GM12801 (cell line): ENCODE results near the gene C1orf115.

Experiments used
- CTCF ChIP-seq: IDR thresholded peaks from one replicate; pipeline ENCODE4 v1.5.1; 2011; ENCODE audit warnings: control low read depth; ENCODE audit not compliant: insufficient read length; ENCODE audit errors: extremely low read depth

Gene C1orf115

GRCh38 chr1:220670365-220670764, 19.8 kb upstream of the C1orf115 start:
- TF ChIP-seq CTCF: no peak

GRCh38 chr1:220673921-220674320, 16.2 kb upstream of the C1orf115 start:
- TF ChIP-seq CTCF: no peak

- no peak for TF ChIP-seq CTCF
Observed at GRCh38 chr1:220677251-220677650, 12.9 kb upstream of the C1orf115 start.

GRCh38 chr1:220680085-220680687, 10.0 kb upstream of the C1orf115 start:
- TF ChIP-seq CTCF: no peak

GRCh38 chr1:220681220-220681880, 8.8 kb upstream of the C1orf115 start:
- TF ChIP-seq CTCF: no peak

- TF ChIP-seq CTCF: no peak
Observed at GRCh38 chr1:220682901-220683576, 7.1 kb upstream of the C1orf115 start.

- TF ChIP-seq CTCF: no peak
Observed at GRCh38 chr1:220684890-220685289, 5.3 kb upstream of the C1orf115 start.
